ENCODE results near the gene AEN.

Gene AEN

GRCh38 chr15:88681610-88682221 lies 60.6 kb downstream of the AEN start:
- no peak overlapping the region for H3K4me3 ChIP-seq (ENCODE audit: low read depth, low read length)
- TF ChIP-seq CTCF (IDR thresholded peaks at IDR 0.05; ENCODE audit: low read depth, low read length) = no peak
